Caco-2 (cell line): ENCODE measurements around the gene SOD3. TPM values are rescaled to one million over a fixed set of nuclear protein-coding genes. Genes with fewer than 3 reads are reported as not detected.

Source experiments
- BruUV-seq: library from RNA; stranded (reverse); fragments of 400-500 nt; replicated peaks from 2 replicates; lab custom pipeline; 2021; lab: Mats Ljungman, UMichigan
- CTCF ChIA-PET: fragments of 300-600 bp; sonication (Branson Sonifier 250); formaldehyde crosslinking; loops from one replicate; lab custom pipeline; 2022; ENCODE audit warnings: antibody characterized with exemption; lab: Charles Lee
- POLR2A ChIA-PET: fragments of 300-600 bp; sonication (Branson Sonifier 250); formaldehyde crosslinking; loops from one replicate; lab custom pipeline; 2022; ENCODE audit warnings: antibody characterized with exemption; lab: Charles Lee
- DNase-seq, 2 experiments: peaks; one replicate each; pipeline versions ENCODE4 v3.0.0 to v3.0.0-alpha.2; 2020 to 2022
- H3K27me3 ChIP-seq: replicated peaks from 2 replicates; pipeline ENCODE4 v1.6.0; 2011; ENCODE audit warnings: low read length; ENCODE audit not compliant: control insufficient read depth, insufficient read depth
- H3K36me3 ChIP-seq: 2 replicates; pipeline ENCODE4 v1.5.1; 2011; ENCODE audit warnings: low read length; ENCODE audit not compliant: control insufficient read depth, insufficient read depth
- H3K4me1 ChIP-seq: fragments of 250-450 bp; sonication (Bioruptor Pico); 2 replicates; pipeline ENCODE4 v1.5.1; 2020; ENCODE audit warnings: mild to moderate bottlenecking
- H3K4me3 ChIP-seq: 2 replicates; pipeline ENCODE4 v1.5.1; 2011; ENCODE audit warnings: low read depth, mild to moderate bottlenecking, control low read depth, low read length
- H3K9me3 ChIP-seq: fragments of 250-450 bp; sonication (Bioruptor Pico); 2 replicates; pipeline ENCODE4 v1.5.1; 2020; ENCODE audit warnings: mild to moderate bottlenecking, moderate library complexity
- H3K27ac Mint-ChIP-seq: one replicate; pipeline ENCODE4 v1.8.0; 2022; ENCODE audit warnings: mixed read lengths; ENCODE audit not compliant: unreplicated experiment
- H3K27me3 Mint-ChIP-seq: one replicate; pipeline ENCODE4 v1.8.0; 2022; ENCODE audit warnings: mixed read lengths; ENCODE audit not compliant: insufficient read depth, unreplicated experiment
- H3K36me3 Mint-ChIP-seq: one replicate; pipeline ENCODE4 v1.8.0; 2022; ENCODE audit warnings: mild to moderate bottlenecking, mixed read lengths; ENCODE audit not compliant: insufficient read depth, unreplicated experiment
- H3K4me1 Mint-ChIP-seq: one replicate; pipeline ENCODE4 v1.8.0; 2022; ENCODE audit warnings: low read depth, mixed read lengths; ENCODE audit not compliant: unreplicated experiment
- H3K4me3 Mint-ChIP-seq: one replicate; pipeline ENCODE4 v1.8.0; 2022; ENCODE audit warnings: mild to moderate bottlenecking, moderate library complexity, mixed read lengths; ENCODE audit not compliant: unreplicated experiment
- H3K9me3 Mint-ChIP-seq: one replicate; pipeline ENCODE4 v1.8.0; 2022; ENCODE audit warnings: mixed read lengths; ENCODE audit not compliant: unreplicated experiment
- intact Hi-C: fragments of 100-400 bp; cut with micrococcal nuclease; formaldehyde crosslinking; loops from one replicate; pipeline ENCODE4 v1.10.0; 2022; ENCODE audit not compliant: unreplicated experiment
- total RNA-seq: library from RNA; stranded (reverse); gene quantifications from 2 replicates; pipeline ENCODE4 v1.2.3, GENCODE V29; 2022
- TF ChIP-seq, protein P1 (sequence below), 2 experiments: fragments of 200-600 bp in 1 of 2; IDR thresholded peaks; 1 replicate in 1 of 2; 2 replicates in 1 of 2; pipeline versions ENCODE4 v1.5.1 to v1.8.0; 2011 to 2022; ENCODE audit warnings: antibody characterized with exemption in 1 of 2, control low read depth in 1 of 2, inconsistent platforms in 1 of 2, low read depth in 1 of 2, low read length in 1 of 2, mild to moderate bottlenecking in 1 of 2, moderate library complexity in 1 of 2; ENCODE audit not compliant: insufficient read depth in 1 of 2, severe bottlenecking in 1 of 2, unreplicated experiment in 1 of 2

The SOD3 gene
- total RNA-seq, 1 experiment from 2014 or later, result 6.6 TPM

DNA sequence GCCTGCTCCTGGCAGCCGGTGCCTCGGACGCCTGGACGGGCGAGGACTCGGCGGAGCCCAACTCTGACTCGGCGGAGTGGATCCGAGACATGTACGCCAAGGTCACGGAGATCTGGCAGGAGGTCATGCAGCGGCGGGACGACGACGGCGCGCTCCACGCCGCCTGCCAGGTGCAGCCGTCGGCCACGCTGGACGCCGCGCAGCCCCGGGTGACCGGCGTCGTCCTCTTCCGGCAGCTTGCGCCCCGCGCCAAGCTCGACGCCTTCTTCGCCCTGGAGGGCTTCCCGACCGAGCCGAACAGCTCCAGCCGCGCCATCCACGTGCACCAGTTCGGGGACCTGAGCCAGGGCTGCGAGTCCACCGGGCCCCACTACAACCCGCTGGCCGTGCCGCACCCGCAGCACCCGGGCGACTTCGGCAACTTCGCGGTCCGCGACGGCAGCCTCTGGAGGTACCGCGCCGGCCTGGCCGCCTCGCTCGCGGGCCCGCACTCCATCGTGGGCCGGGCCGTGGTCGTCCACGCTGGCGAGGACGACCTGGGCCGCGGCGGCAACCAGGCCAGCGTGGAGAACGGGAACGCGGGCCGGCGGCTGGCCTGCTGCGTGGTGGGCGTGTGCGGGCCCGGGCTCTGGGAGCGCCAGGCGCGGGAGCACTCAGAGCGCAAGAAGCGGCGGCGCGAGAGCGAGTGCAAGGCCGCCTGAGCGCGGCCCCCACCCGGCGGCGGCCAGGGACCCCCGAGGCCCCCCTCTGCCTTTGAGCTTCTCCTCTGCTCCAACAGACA lies 4.4 kb downstream of the SOD3 start:
- Histone ChIP-seq H3K9me3 (no peaks in the 10 kb centered on the region), H3K36me3 (no peaks in the 10 kb centered on the region), H3K27me3 (no peaks in the 10 kb centered on the region), H3K4me3 (no peak overlapping the region), H3K4me1 (peaks cover 6% of the 10 kb centered on the region; the same call in 1 of the 2 replicates)
- ChIA-PET POLR2A (no interaction called here), CTCF (no interaction called here)
- DNase-seq, result no peak
- no peaks in the 10 kb centered on the region for H3K36me3 Mint-ChIP-seq
- H3K27me3 Mint-ChIP-seq, result no peaks in the 10 kb centered on the region
- H3K4me3 Mint-ChIP-seq, result no peak overlapping the region
- H3K9me3 Mint-ChIP-seq, result no peaks in the 10 kb centered on the region
- peaks cover 9% of the 10 kb centered on the region for H3K4me1 Mint-ChIP-seq
- BruUV-seq, result no TSS peak
- intact Hi-C loops, result loop anchor here (10.0 kb wide), 1 partner anchor 215 kb away; the partner anchor contains the start of gene DHX15
- TF ChIP-seq, protein P1, sequence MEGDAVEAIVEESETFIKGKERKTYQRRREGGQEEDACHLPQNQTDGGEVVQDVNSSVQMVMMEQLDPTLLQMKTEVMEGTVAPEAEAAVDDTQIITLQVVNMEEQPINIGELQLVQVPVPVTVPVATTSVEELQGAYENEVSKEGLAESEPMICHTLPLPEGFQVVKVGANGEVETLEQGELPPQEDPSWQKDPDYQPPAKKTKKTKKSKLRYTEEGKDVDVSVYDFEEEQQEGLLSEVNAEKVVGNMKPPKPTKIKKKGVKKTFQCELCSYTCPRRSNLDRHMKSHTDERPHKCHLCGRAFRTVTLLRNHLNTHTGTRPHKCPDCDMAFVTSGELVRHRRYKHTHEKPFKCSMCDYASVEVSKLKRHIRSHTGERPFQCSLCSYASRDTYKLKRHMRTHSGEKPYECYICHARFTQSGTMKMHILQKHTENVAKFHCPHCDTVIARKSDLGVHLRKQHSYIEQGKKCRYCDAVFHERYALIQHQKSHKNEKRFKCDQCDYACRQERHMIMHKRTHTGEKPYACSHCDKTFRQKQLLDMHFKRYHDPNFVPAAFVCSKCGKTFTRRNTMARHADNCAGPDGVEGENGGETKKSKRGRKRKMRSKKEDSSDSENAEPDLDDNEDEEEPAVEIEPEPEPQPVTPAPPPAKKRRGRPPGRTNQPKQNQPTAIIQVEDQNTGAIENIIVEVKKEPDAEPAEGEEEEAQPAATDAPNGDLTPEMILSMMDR (IDR thresholded peaks at IDR 0.05; ENCODE audit: insufficient read depth in 1 of 2, low read depth in 1 of 2, low read length in 1 of 2, severe bottlenecking in 1 of 2, unreplicated experiment in 1 of 2), result no peak
- no peak overlapping the region for H3K27ac Mint-ChIP-seq

DNA sequence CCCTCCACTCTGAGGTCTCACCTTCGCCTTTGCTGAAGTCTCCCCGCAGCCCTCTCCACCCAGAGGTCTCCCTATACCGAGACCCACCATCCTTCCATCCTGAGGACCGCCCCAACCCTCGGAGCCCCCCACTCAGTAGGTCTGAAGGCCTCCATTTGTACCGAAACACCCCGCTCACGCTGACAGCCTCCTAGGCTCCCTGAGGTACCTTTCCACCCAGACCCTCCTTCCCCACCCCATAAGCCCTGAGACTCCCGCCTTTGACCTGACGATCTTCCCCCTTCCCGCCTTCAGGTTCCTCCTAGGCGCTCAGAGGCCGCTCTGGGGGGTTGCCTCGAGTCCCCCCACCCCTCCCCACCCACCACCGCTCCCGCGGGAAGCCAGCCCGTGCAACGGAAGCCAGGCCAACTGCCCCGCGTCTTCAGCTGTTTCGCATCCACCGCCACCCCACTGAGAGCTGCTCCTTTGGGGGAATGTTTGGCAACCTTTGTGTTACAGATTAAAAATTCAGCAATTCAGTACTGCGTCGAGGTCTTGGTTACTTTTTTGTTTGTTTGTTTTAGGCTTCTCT lies 5.0 kb downstream of the SOD3 start:
- intact Hi-C loops, result no loop called here
- CTCF ChIA-PET, result no interaction called here
- no peak for DNase-seq
- Mint-ChIP-seq H3K27ac (no peak overlapping the region), H3K4me3 (no peak overlapping the region), H3K27me3 (no peaks in the 10 kb centered on the region), H3K4me1 (peaks cover 14% of the 10 kb centered on the region), H3K9me3 (no peaks in the 10 kb centered on the region), H3K36me3 (no peaks in the 10 kb centered on the region)
- TF ChIP-seq, protein P1 (IDR thresholded peaks at IDR 0.05; ENCODE audit: insufficient read depth in 1 of 2, low read depth in 1 of 2, low read length in 1 of 2, severe bottlenecking in 1 of 2, unreplicated experiment in 1 of 2), result no peak
- no TSS peak for BruUV-seq
- H3K4me3 ChIP-seq, result no peak overlapping the region
- H3K4me1 ChIP-seq, result peaks cover 6% of the 10 kb centered on the region; the same call in 1 of the 2 replicates
- H3K36me3 ChIP-seq, result no peaks in the 10 kb centered on the region
- no peaks in the 10 kb centered on the region for H3K9me3 ChIP-seq
- no peaks in the 10 kb centered on the region for H3K27me3 ChIP-seq
- POLR2A ChIA-PET, result no interaction called here

DNA sequence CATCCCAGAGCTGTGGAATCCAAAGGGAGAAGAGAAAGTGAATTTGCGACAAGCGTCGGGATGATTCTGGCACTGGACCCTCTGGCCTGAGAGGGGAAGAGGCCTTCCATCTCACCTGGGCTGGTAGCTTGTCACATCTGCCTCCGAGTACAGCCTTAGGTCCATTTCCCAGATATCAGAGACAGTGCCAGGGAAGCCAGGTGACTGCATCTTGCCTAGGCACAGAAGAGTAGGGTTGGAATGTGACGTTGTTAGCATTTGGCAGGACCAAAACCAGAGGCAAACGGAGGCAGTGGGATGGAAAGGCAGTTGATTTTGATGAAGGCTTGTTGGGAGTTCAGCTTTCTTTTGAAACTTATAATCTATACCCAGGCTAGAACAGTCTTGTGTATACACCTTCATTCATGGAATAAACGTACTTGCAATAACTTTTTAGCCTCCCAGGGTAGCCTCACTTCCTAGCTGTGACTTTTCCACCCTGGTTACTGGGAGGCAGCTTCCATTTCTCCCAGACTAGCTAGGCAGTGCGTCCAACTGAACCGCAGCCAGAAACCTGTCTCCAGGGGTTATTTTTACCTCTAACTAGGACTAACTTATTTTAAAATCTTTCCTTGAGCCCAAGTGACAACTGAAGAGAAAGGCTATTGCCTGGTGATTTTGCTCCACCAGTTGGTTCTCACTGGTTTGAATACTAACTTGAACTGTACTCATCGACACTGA lies 5.9 kb downstream of the SOD3 start:
- DNase-seq, result no peak
- Mint-ChIP-seq H3K36me3 (no peaks in the 10 kb centered on the region), H3K27me3 (no peaks in the 10 kb centered on the region), H3K27ac (no peak overlapping the region), H3K4me3 (no peak overlapping the region), H3K9me3 (no peaks in the 10 kb centered on the region), H3K4me1 (peaks cover 10% of the 10 kb centered on the region)
- BruUV-seq, result no TSS peak
- H3K4me3 ChIP-seq, result no peak overlapping the region
- H3K9me3 ChIP-seq, result no peaks in the 10 kb centered on the region
- no peaks in the 10 kb centered on the region for H3K36me3 ChIP-seq
- H3K4me1 ChIP-seq, result no peaks in the 10 kb centered on the region
- ChIA-PET POLR2A (no interaction called here), CTCF (no interaction called here)
- intact Hi-C loops, result no loop called here
- H3K27me3 ChIP-seq, result no peaks in the 10 kb centered on the region
- TF ChIP-seq, protein P1 (IDR thresholded peaks at IDR 0.05; ENCODE audit: insufficient read depth in 1 of 2, low read depth in 1 of 2, low read length in 1 of 2, severe bottlenecking in 1 of 2, unreplicated experiment in 1 of 2), result no peak
